Endodermal cell (in vitro differentiated cells): ENCODE measurements around the gene SELE. TPM values are rescaled to one million over a fixed set of nuclear protein-coding genes. Genes with fewer than 3 reads are reported as not detected.

Experiments
- DNase-seq: peaks from one replicate; pipeline ENCODE4 v3.0.0-alpha.2; 2017
- H3K27ac ChIP-seq: 2 replicates; pipeline ENCODE4 v1.5.1; 2013; ENCODE audit warnings: mild to moderate bottlenecking, low read depth, low read length, moderate library complexity
- H3K27me3 ChIP-seq: 2 replicates; pipeline ENCODE4 v1.6.1; 2013; ENCODE audit warnings: mild to moderate bottlenecking, low read length, moderate library complexity; ENCODE audit not compliant: insufficient read depth, control insufficient read depth, poor library complexity, severe bottlenecking
- H3K36me3 ChIP-seq: 2 replicates; pipeline ENCODE4 v1.7.0; 2013; ENCODE audit warnings: mild to moderate bottlenecking, low read length, moderate library complexity; ENCODE audit not compliant: control insufficient read depth, insufficient read depth
- H3K4me1 ChIP-seq: one replicate; pipeline ENCODE4 v1.7.0; 2013; ENCODE audit warnings: low read length; ENCODE audit not compliant: control insufficient read depth, insufficient read depth
- H3K4me3 ChIP-seq: 2 replicates; pipeline ENCODE4 v1.5.1; 2013; ENCODE audit warnings: mild to moderate bottlenecking, low read length, moderate library complexity
- H3K9ac ChIP-seq: 2 replicates; pipeline ENCODE4 v1.6.1; 2013; ENCODE audit warnings: mild to moderate bottlenecking, low read length, moderate library complexity; ENCODE audit not compliant: poor library complexity, severe bottlenecking; ENCODE audit errors: extremely low read depth
- H3K9me3 ChIP-seq: 2 replicates; pipeline ENCODE4 v1.6.1; 2013; ENCODE audit warnings: mild to moderate bottlenecking, low read length, moderate library complexity; ENCODE audit not compliant: control insufficient read depth
- H3K27ac Mint-ChIP-seq: 2 replicates; pipeline ENCODE4 v1.8.0; 2020; ENCODE audit warnings: mixed read lengths
- H3K27me3 Mint-ChIP-seq: 2 replicates; pipeline ENCODE4 v1.8.0; 2021; ENCODE audit warnings: mild to moderate bottlenecking, mixed read lengths; ENCODE audit not compliant: insufficient read depth
- H3K36me3 Mint-ChIP-seq: 2 replicates; pipeline ENCODE4 v1.8.0; 2020; ENCODE audit warnings: low read depth, mixed read lengths
- H3K4me1 Mint-ChIP-seq: 2 replicates; pipeline ENCODE4 v1.8.0; 2020; ENCODE audit warnings: mixed read lengths
- H3K4me3 Mint-ChIP-seq: 2 replicates; pipeline ENCODE4 v1.8.0; 2020; ENCODE audit warnings: mild to moderate bottlenecking, moderate library complexity, mixed read lengths
- H3K9me3 Mint-ChIP-seq: 2 replicates; pipeline ENCODE4 v1.8.0; 2020; ENCODE audit warnings: mild to moderate bottlenecking, mixed read lengths
- CTCF ChIP-seq: fragments of 200-600 bp; sonication (generic); conservative IDR thresholded peaks from 2 replicates; pipeline ENCODE4 v1.5.0; 2021; ENCODE audit warnings: antibody characterized with exemption, mild to moderate bottlenecking
- WGBS, 2 experiments: methylation state at CpG; one replicate each; pipeline versions ENCODE4 v1.1.5 to v1.1.7; 2013; ENCODE audit warnings: missing lambda C conversion rate in 2 of 2, mixed read lengths in 1 of 2; ENCODE audit not compliant: insufficient coverage in 1 of 2, insufficient read length in 1 of 2; 5-methylcytosine and 5-hydroxymethylcytosine counted together
- total RNA-seq, 2 donors: library from RNA; stranded (reverse); fragmentation: NEBNext Ultra II Directional in 1 of 2; extraction: Animal tissue kit (Norgen Biotek cat#: 25700) in 1 of 2; gene quantifications; 2 replicates in 1 of 2; 3 replicates in 1 of 2; pipeline ENCODE4 v1.2.1, GENCODE V29; 2021

Gene SELE
- total RNA-seq, 2 donors from 2014 or later, result not detected

GRCh38 chr1:169779150-169779549 is 45.3 kb upstream of the SELE start:
- peaks cover 10% of the 10 kb centered on the region for H3K4me1 Mint-ChIP-seq
- Histone ChIP-seq H3K9me3 (no peaks in the 10 kb centered on the region), H3K9ac (no peak overlapping the region), H3K27me3 (peaks cover 7% of the 10 kb centered on the region), H3K4me3 (no peak overlapping the region), H3K36me3 (no peaks in the 10 kb centered on the region), H3K4me1 (no peaks in the 10 kb centered on the region), H3K27ac (no peak overlapping the region)
- peaks cover 2% of the 10 kb centered on the region for H3K9me3 Mint-ChIP-seq
- H3K4me3 Mint-ChIP-seq, result no peak overlapping the region
- no peaks in the 10 kb centered on the region for H3K27me3 Mint-ChIP-seq
- H3K27ac Mint-ChIP-seq, result no peak overlapping the region
- no peaks in the 10 kb centered on the region for H3K36me3 Mint-ChIP-seq
- no peak for TF ChIP-seq CTCF
- no peak for DNase-seq

DNA sequence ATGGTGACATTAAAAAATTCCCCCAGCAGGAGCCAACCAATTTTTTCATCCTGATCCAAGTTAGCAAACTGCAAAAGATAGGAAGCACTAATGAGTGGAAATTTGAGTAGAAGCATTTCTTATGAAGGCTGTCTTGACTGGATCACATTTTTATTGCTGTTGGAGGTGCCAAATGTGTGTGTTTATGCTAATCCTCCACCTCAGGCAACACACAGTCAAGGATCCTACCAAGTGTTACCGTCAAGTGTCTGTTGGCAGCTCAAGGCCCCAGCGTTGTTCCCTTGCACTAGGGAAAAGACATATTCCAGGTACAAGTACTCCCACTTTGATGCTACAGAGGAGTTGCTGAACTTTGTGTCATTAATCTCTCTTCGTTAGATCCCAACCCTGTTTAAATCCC is 42.6 kb upstream of the SELE start:
- no peak overlapping the region for H3K27ac Mint-ChIP-seq
- WGBS, 2 experiments, result 91 to 92% methylated on average over 3 of the region's 3 CpGs
- no peaks in the 10 kb centered on the region for H3K9me3 Mint-ChIP-seq
- H3K36me3 Mint-ChIP-seq, result no peaks in the 10 kb centered on the region
- H3K9ac ChIP-seq, result no peak overlapping the region
- H3K4me3 ChIP-seq, result no peak overlapping the region
- DNase-seq, result no peak
- no peaks in the 10 kb centered on the region for H3K4me1 ChIP-seq
- no peak overlapping the region for H3K27ac ChIP-seq
- H3K36me3 ChIP-seq, result no peaks in the 10 kb centered on the region
- H3K9me3 ChIP-seq, result no peaks in the 10 kb centered on the region
- H3K4me3 Mint-ChIP-seq, result no peak overlapping the region
- no peaks in the 10 kb centered on the region for H3K27me3 Mint-ChIP-seq
- peaks cover 12% of the 10 kb centered on the region for H3K27me3 ChIP-seq
- TF ChIP-seq CTCF, result no peak
- H3K4me1 Mint-ChIP-seq, result peaks cover 10% of the 10 kb centered on the region

- Histone ChIP-seq H3K9me3 (no peaks in the 10 kb centered on the region), H3K36me3 (no peaks in the 10 kb centered on the region), H3K27me3 (peaks cover 63% of the 10 kb centered on the region), H3K4me3 (no peak overlapping the region), H3K27ac (no peak overlapping the region), H3K4me1 (no peaks in the 10 kb centered on the region), H3K9ac (no peak overlapping the region)
- no peak for TF ChIP-seq CTCF
- 93 to 95% methylated on average over 2 of the region's 2 CpGs for WGBS, 2 experiments
- Mint-ChIP-seq H3K27me3 (peaks cover 7% of the 10 kb centered on the region), H3K4me1 (peaks cover 3% of the 10 kb centered on the region), H3K4me3 (no peak overlapping the region), H3K36me3 (no peaks in the 10 kb centered on the region), H3K9me3 (no peaks in the 10 kb centered on the region), H3K27ac (no peak overlapping the region)
- no peak for DNase-seq
These were observed 34.3 kb upstream of the SELE start for GRCh38 chr1:169768161-169768560.
